ENCODE measurements around the gene RNF41. TPM values are rescaled to one million over a fixed set of nuclear protein-coding genes. Genes with fewer than 3 reads are reported as not detected.

The RNF41 gene
- total RNA-seq, 1 donor from 2014 or later: 49.8 TPM

GRCh38 chr12:56241424-56242303 lies 19.9 kb upstream of the RNF41 start:
- H3K36me3 ChIP-seq: peaks cover 82% of the 10 kb centered on the region
- intact Hi-C loops (cut with DNase I): no loop called here
- ATAC-seq: no peak

GRCh38 chr12:56237552-56237951 lies 15.8 kb upstream of the RNF41 start:
- intact Hi-C loops (cut with DNase I): no loop called here
- no peak overlapping the region for H3K27ac ChIP-seq
- no peaks in the 10 kb centered on the region for H3K9me3 ChIP-seq
- TF ChIP-seq CTCF (IDR thresholded peaks at IDR 0.05): no peak
- ATAC-seq: no peak
- no peaks in the 10 kb centered on the region for H3K4me1 ChIP-seq
- H3K27me3 ChIP-seq (ENCODE audit: low read depth): no peaks in the 10 kb centered on the region
- H3K36me3 ChIP-seq: peaks cover 41% of the 10 kb centered on the region
- H3K4me3 ChIP-seq: no peak overlapping the region
- no peak for DNase-seq

More at GRCh38 chr12:56241424-56242303, 19.9 kb upstream of the RNF41 start:
- H3K4me3 ChIP-seq: no peak overlapping the region
- H3K27ac ChIP-seq: no peak overlapping the region
- DNase-seq: no peak
- H3K9me3 ChIP-seq: no peaks in the 10 kb centered on the region
- no peaks in the 10 kb centered on the region for H3K27me3 ChIP-seq (ENCODE audit: low read depth)
- H3K4me1 ChIP-seq: no peaks in the 10 kb centered on the region
- no peak for TF ChIP-seq CTCF (IDR thresholded peaks at IDR 0.05)

- intact Hi-C loops (cut with DNase I): no loop called here
- ATAC-seq: no peak
These were observed 15.3 kb upstream of the RNF41 start for GRCh38 chr12:56236985-56237384.

GRCh38 chr12:56236091-56236490 lies 14.4 kb upstream of the RNF41 start:
- Histone ChIP-seq H3K4me1 (no peaks in the 10 kb centered on the region), H3K36me3 (peaks cover 26% of the 10 kb centered on the region), H3K9me3 (no peaks in the 10 kb centered on the region), H3K27ac (no peak overlapping the region), H3K27me3 (ENCODE audit: low read depth) (no peaks in the 10 kb centered on the region), H3K4me3 (no peak overlapping the region)
- ATAC-seq (no peak), DNase-seq (no peak)
- intact Hi-C loops (cut with DNase I): no loop called here
- TF ChIP-seq CTCF (IDR thresholded peaks at IDR 0.05): no peak

More at GRCh38 chr12:56236985-56237384, 15.3 kb upstream of the RNF41 start:
- Histone ChIP-seq H3K27ac (no peak overlapping the region), H3K27me3 (ENCODE audit: low read depth) (no peaks in the 10 kb centered on the region), H3K4me3 (no peak overlapping the region), H3K36me3 (peaks cover 35% of the 10 kb centered on the region), H3K4me1 (no peaks in the 10 kb centered on the region), H3K9me3 (no peaks in the 10 kb centered on the region)
- TF ChIP-seq CTCF (IDR thresholded peaks at IDR 0.05): no peak
- no peak for DNase-seq

GRCh38 chr12:56234746-56235436 lies 13.2 kb upstream of the RNF41 start:
- no peak for DNase-seq
- no peak for ATAC-seq
- Histone ChIP-seq H3K27me3 (ENCODE audit: low read depth) (no peaks in the 10 kb centered on the region), H3K9me3 (no peaks in the 10 kb centered on the region), H3K4me3 (no peak overlapping the region), H3K27ac (no peak overlapping the region), H3K4me1 (no peaks in the 10 kb centered on the region), H3K36me3 (peaks cover 14% of the 10 kb centered on the region)
- intact Hi-C loops (cut with DNase I): no loop called here
- no peak for TF ChIP-seq CTCF (IDR thresholded peaks at IDR 0.05)

Measured in lower lobe of right lung (tissue), 2 donors.